SIG-M5 treated with dmso at 0.1 percent for 504 hours (cell line): ENCODE measurements around the gene UBAP1.
A peak's percentile ranks its signal among the peaks of the same experiment; 100 is the strongest.
"Not testable (repeated sequence)": the region's sequence is repeated elsewhere in the genome, so short reads cannot be mapped to it uniquely, and the experiment has no call there.

ENCODE experiments used
- DNase-seq: peaks from one replicate; lab custom pipeline; 2025; ENCODE audit not compliant: unreplicated experiment; lab: John Stamatoyannopoulos, UW

UBAP1 gene

GRCh38 chr9:34179213-34180136 lies 632 bp downstream of the UBAP1 start:
- DNase-seq: peak; percentile 73

- peak; percentile 87 for DNase-seq
Measured at GRCh38 chr9:34185778-34186551, 7.1 kb downstream of the UBAP1 start.

- no peak for DNase-seq
Measured at GRCh38 chr9:34187891-34188240, 9.0 kb downstream of the UBAP1 start.

GRCh38 chr9:34190996-34191892 lies 12.4 kb downstream of the UBAP1 start:
- no peak for DNase-seq

- no peak for DNase-seq
Measured at GRCh38 chr9:34195143-34195542, 16.3 kb downstream of the UBAP1 start.

GRCh38 chr9:34197286-34197685 lies 18.4 kb downstream of the UBAP1 start:
- not testable (repeated sequence) for DNase-seq

GRCh38 chr9:34197756-34198711 lies 19.2 kb downstream of the UBAP1 start:
- no peak for DNase-seq

GRCh38 chr9:34200092-34200491 lies 21.2 kb downstream of the UBAP1 start:
- DNase-seq: no peak

- no peak for DNase-seq
Measured at GRCh38 chr9:34203275-34203991, 24.6 kb downstream of the UBAP1 start.

GRCh38 chr9:34203992-34204635 lies 25.3 kb downstream of the UBAP1 start:
- DNase-seq: no peak

- DNase-seq: no peak
Measured at GRCh38 chr9:34205102-34205501, 26.3 kb downstream of the UBAP1 start.

- DNase-seq: no peak
Measured at GRCh38 chr9:34206561-34206960, 27.7 kb downstream of the UBAP1 start.

GRCh38 chr9:34211395-34211794 lies 32.6 kb downstream of the UBAP1 start:
- DNase-seq: no peak

GRCh38 chr9:34214354-34215000 lies 35.6 kb downstream of the UBAP1 start:
- DNase-seq: not testable (repeated sequence)

GRCh38 chr9:34216325-34216724 lies 37.5 kb downstream of the UBAP1 start:
- no peak for DNase-seq

- not testable (repeated sequence) for DNase-seq
Measured at GRCh38 chr9:34217015-34217414, 38.2 kb downstream of the UBAP1 start.

- DNase-seq: no peak
Measured at GRCh38 chr9:34218446-34218845, 39.6 kb downstream of the UBAP1 start.

- no peak for DNase-seq
Measured at GRCh38 chr9:34219421-34219820, 40.6 kb downstream of the UBAP1 start.
